Epithelial cell of esophagus (primary cell): Measurements from ENCODE around the gene ARNT2.

Experiments
- DNase-seq: peaks from one replicate; pipeline ENCODE4 v3.0.0; 2010; ENCODE audit warnings: low read depth
- H3K4me3 ChIP-seq: 2 replicates; pipeline ENCODE4 v1.5.1; 2011; ENCODE audit warnings: mild to moderate bottlenecking, low read length, control low read depth
- CTCF ChIP-seq: IDR thresholded peaks from 2 replicates; pipeline ENCODE4 v1.5.1; 2011; ENCODE audit warnings: low read depth, mild to moderate bottlenecking, low read length, control low read depth, inconsistent platforms; ENCODE audit not compliant: insufficient read depth; ENCODE audit errors: missing control alignments

The ARNT2 gene

GRCh38 chr15:80476036-80476435, 71.9 kb downstream of the ARNT2 start:
- no peak overlapping the region for H3K4me3 ChIP-seq
- no peak for TF ChIP-seq CTCF
- DNase-seq, result peak; percentile 34

- no peak overlapping the region for H3K4me3 ChIP-seq
- DNase-seq, result no peak
- TF ChIP-seq CTCF, result no peak
Observed at GRCh38 chr15:80478075-80478474, 73.9 kb downstream of the ARNT2 start.

GRCh38 chr15:80479191-80479590, 75.0 kb downstream of the ARNT2 start:
- peak; percentile 48 for DNase-seq
- no peak for TF ChIP-seq CTCF
- H3K4me3 ChIP-seq, result no peak overlapping the region

- no peak overlapping the region for H3K4me3 ChIP-seq
- TF ChIP-seq CTCF, result no peak
- no peak for DNase-seq
Observed at GRCh38 chr15:80480171-80480811, 76.1 kb downstream of the ARNT2 start.

GRCh38 chr15:80480909-80481308, 76.7 kb downstream of the ARNT2 start:
- H3K4me3 ChIP-seq, result no peak overlapping the region
- peak; percentile 81 for DNase-seq
- no peak for TF ChIP-seq CTCF

GRCh38 chr15:80482696-80483095, 78.5 kb downstream of the ARNT2 start:
- no peak overlapping the region for H3K4me3 ChIP-seq
- DNase-seq, result no peak
- TF ChIP-seq CTCF, result no peak

- no peak overlapping the region for H3K4me3 ChIP-seq
Observed at GRCh38 chr15:80483725-80484161, 79.6 kb downstream of the ARNT2 start.

More at GRCh38 chr15:80483725-80484161, 79.6 kb downstream of the ARNT2 start:
- TF ChIP-seq CTCF, result no peak
- DNase-seq, result no peak
